Kidney (tissue), 14 donors: ENCODE data around the gene ZBTB44. TPM values are rescaled to one million over a fixed set of nuclear protein-coding genes. Genes with fewer than 3 reads are reported as not detected.

Experiments used
- DNase-seq, 5 donors: peaks; one replicate each; pipeline ENCODE4 v3.0.0-alpha.2; 2013 to 2020
- FAIRE-seq: peaks from 2 replicates; lab custom pipeline; 2012; peaks lifted over from hg19 to GRCh38; lab: Jason Lieb, UNC
- H3K27ac ChIP-seq, 2 donors: one replicate each; pipeline ENCODE4 v1.7.0; 2013; ENCODE audit warnings: low read depth in 2 of 2, low read length in 2 of 2, inconsistent platforms in 1 of 2
- H3K27me3 ChIP-seq: one replicate; pipeline ENCODE4 v1.7.1; 2013; ENCODE audit warnings: low read length, inconsistent platforms; ENCODE audit not compliant: control insufficient read depth, insufficient read depth
- H3K36me3 ChIP-seq, 3 donors: one replicate each; pipeline versions ENCODE4 v1.7.0 to v1.7.1; 2013; ENCODE audit warnings: low read length in 3 of 3, control low read depth in 1 of 3, inconsistent platforms in 1 of 3; ENCODE audit not compliant: insufficient read depth in 3 of 3, control insufficient read depth in 2 of 3
- H3K4me1 ChIP-seq, 3 donors: one replicate each; pipeline versions ENCODE4 v1.7.0 to v1.7.1; 2013; ENCODE audit warnings: low read length in 3 of 3, inconsistent platforms in 1 of 3, low read depth in 1 of 3; ENCODE audit not compliant: control insufficient read depth in 2 of 3, insufficient read depth in 2 of 3
- H3K4me3 ChIP-seq, 3 donors: one replicate each; pipeline versions ENCODE4 v1.7.0 to v1.8.1; 2013; ENCODE audit warnings: low read length in 3 of 3, control low read depth in 1 of 3, inconsistent platforms in 1 of 3
- H3K9ac ChIP-seq, 3 donors: one replicate each; pipeline versions ENCODE4 v1.7.0 to v1.7.1; 2013; ENCODE audit warnings: low read length in 3 of 3, control low read depth in 1 of 3, inconsistent platforms in 1 of 3
- H3K9me3 ChIP-seq, 3 donors: one replicate each; pipeline versions ENCODE4 v1.7.0 to v1.7.1; 2013; ENCODE audit warnings: low read length in 3 of 3, control low read depth in 1 of 3, inconsistent platforms in 1 of 3; ENCODE audit not compliant: control insufficient read depth in 2 of 3, insufficient read depth in 1 of 3
- CTCF ChIP-seq: IDR thresholded peaks from 3 replicates; pipeline ENCODE4 v1.5.1; 2012; ENCODE audit warnings: mild to moderate bottlenecking, moderate library complexity, borderline replicate concordance; ENCODE audit not compliant: insufficient read depth; ENCODE audit errors: extremely low read depth
- intact Hi-C: fragments of 100-400 bp; cut with DNase I; formaldehyde crosslinking; loops from one replicate; pipeline ENCODE4 v1.11.1; 2022
- polyA plus RNA-seq: library from polyadenylated mRNA; stranded (reverse); fragments of 350-450 nt; fragmentation: Illumina TruSeq; extraction: RNeasy Lipid Tissue Mini Kit (QIAGEN cat#74804); gene quantifications from one replicate; pipeline ENCODE4 v1.2.3, GENCODE V29; 2014; ENCODE audit warnings: low read depth, low replicate concordance; ENCODE audit not compliant: insufficient read depth
- total RNA-seq: library from RNA; stranded (reverse); fragmentation: NEBNext Ultra II Directional; extraction: Animal tissue kit (Norgen Biotek cat#: 25700); gene quantifications from one replicate; pipeline ENCODE4 v1.2.1, GENCODE V29; 2021
- donor health status: control.
- donor health status: control.
- donor health status: control.
- donor health status: control.
- donor health status: control.
- donor health status: DM: yes; HTN: yes; CAD: no.
- donor health status: Normal renal cell carcinoma (clear cell type).

The ZBTB44 gene
- total and polyA plus RNA-seq, 2 donors from 2014 or later = 13.1 to 59.7 TPM

DNA sequence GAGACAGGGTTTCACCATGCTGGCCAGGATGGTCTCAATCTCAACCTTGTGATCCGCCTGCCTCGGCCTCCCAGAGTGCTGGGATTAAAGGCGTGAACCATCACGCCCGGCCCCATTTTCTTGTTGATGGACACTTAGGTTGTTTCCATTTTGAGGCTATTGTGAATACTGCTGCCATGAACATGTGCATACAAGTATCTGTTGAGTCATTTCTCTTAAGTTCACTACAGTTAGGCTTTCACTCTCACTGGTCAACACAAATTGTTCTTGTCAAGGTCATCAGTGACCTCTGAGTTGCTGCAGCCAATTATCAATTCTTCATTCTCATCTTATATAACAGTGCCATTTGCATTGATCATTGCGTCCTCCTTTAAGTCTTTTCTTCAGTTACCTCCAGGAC, 13.0 kb upstream of the ZBTB44 start:
- Histone ChIP-seq H3K27ac (no peak overlapping the region), H3K9ac (no peak overlapping the region), H3K4me3 (no peak overlapping the region), H3K27me3 (no peaks in the 10 kb centered on the region), H3K9me3 (no peaks in the 10 kb centered on the region), H3K4me1 (peaks cover 4 to 9% (median 4%) of the 10 kb centered on the region in 3 donors), H3K36me3 (no peaks in the 10 kb centered on the region)
- FAIRE-seq (no peak), DNase-seq (no peak)
- TF ChIP-seq CTCF = no peak
- intact Hi-C loops = no loop called here

GRCh38 chr11:130325691-130326090, 11.0 kb upstream of the ZBTB44 start:
- Histone ChIP-seq H3K27ac (no peak overlapping the region), H3K9ac (no peak overlapping the region), H3K9me3 (peaks cover 0 to 10% (median 0%) of the 10 kb centered on the region in 3 donors), H3K4me1 (peaks cover 4 to 9% (median 4%) of the 10 kb centered on the region in 3 donors), H3K27me3 (no peaks in the 10 kb centered on the region), H3K36me3 (no peaks in the 10 kb centered on the region), H3K4me3 (no peak overlapping the region)
- FAIRE-seq (no peak), DNase-seq (no peak)
- no peak for TF ChIP-seq CTCF
- intact Hi-C loops = no loop called here

DNA sequence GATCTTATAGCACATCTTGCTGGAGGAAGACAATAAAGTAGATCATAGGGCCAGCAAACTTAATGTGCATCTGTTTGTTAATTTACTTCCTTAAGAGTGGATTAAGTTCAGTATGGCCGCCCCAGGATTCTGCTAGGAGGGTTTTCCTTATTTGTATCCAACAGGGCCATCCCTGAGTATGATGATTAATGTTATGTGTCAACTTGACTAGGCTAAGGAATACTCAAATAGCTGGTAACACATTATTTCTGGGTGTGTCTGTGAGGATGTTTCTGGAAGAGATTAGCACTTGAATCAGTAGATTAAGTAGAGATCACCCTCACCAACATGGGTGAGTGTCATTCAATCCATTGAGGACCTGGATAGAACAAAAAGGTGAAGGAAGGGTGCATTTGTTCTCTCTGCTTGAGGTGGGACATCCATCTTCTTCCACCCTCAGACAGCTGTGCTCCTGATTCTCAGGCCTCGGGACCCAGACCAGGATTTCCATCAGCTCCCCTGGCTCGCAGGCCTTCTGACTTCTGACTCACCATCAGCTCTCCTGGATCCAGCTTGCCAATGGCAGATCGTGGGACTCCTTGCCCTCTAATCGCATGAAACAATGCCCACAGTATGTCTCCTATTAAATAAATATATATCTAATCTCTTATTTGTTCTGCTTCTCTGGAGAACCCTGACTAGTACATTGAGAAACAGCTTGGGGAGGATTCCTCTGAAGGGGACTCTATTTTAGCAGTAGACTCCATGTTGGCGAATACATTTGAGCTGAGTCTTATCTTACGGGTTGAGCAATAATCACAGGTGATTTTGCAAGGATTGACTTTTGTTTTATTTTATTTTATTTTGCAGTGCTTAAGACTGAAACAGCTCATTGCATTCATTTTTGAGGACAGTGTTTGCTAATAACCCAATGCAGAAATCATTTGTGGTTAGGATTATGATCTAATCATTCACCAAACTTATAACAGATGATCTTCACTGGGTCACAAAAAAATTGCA, 9.0 kb upstream of the ZBTB44 start:
- DNase-seq = no peak
- no peak for TF ChIP-seq CTCF
- H3K36me3 ChIP-seq = no peaks in the 10 kb centered on the region

More for the DNA sequence above, 9.0 kb upstream of the ZBTB44 start:
- intact Hi-C loops = no loop called here
- Histone ChIP-seq H3K27ac (no peak overlapping the region), H3K4me3 (no peak overlapping the region), H3K9me3 (peaks cover 0 to 19% (median 0%) of the 10 kb centered on the region in 3 donors), H3K9ac (no peak overlapping the region), H3K27me3 (no peaks in the 10 kb centered on the region), H3K4me1 (peaks cover 0 to 2% (median 2%) of the 10 kb centered on the region in 3 donors)
- no peak for FAIRE-seq
